ENCODE data around the gene THSD4. TPM values are rescaled to one million over a fixed set of nuclear protein-coding genes. Genes with fewer than 3 reads are reported as not detected.

The THSD4 gene
- total and polyA plus RNA-seq, 2 of the 8 experiments (the other 6 are each of a cell fraction or from before 2014, with no cell fraction given), result 2.5 to 6.2 TPM

DNA sequence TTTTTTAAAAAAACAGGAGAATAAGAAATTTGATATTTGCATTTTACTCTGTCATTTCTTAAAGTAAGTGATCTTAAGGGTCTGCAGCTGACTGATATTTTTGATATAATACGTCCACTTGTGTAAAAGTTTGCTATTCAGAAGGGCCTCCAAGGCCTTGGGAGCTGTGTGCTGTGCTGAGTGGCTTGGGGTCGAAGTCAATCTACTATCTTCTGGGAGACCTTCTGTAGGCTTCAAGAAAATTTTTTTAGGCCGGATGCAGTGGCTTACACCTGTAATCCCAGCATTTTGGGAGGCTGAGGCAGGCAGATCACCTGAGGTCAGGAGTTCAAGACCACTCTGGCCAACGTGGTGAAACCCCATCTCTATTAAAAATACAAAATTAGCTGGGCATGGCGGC is 26.3 kb downstream of the THSD4 start:
- H2BK12ac ChIP-seq (ENCODE audit: low read depth, low read length), result no peak overlapping the region
- H3K79me2 ChIP-seq (ENCODE audit: control insufficient read depth in 1 of 2, insufficient read depth in 2 of 2, low read length in 2 of 2), result no peaks in the 10 kb centered on the region
- no peaks in the 10 kb centered on the region for H3K36me3 ChIP-seq (ENCODE audit: control insufficient read depth in 2 of 4, insufficient read depth in 4 of 4, low read length in 3 of 4)
- H3K9me3 ChIP-seq (ENCODE audit: insufficient read depth in 2 of 2, low read depth in 1 of 2, low read length in 1 of 2), result no peaks in the 10 kb centered on the region
- no peaks in the 10 kb centered on the region for H3K27me3 ChIP-seq (replicated peaks in 1 of 4; ENCODE audit: control insufficient read depth in 3 of 4, extremely low read depth in 1 of 4, insufficient read depth in 3 of 4, low read length in 3 of 4)
- no peaks in the 10 kb centered on the region for H4K20me1 ChIP-seq (replicated peaks in 1 of 2; ENCODE audit: control insufficient read depth in 1 of 2, insufficient read depth in 2 of 2, low read length in 2 of 2)
- H4K91ac ChIP-seq (replicated peaks; ENCODE audit: insufficient read length, low read length), result no peak overlapping the region
- H4K5ac ChIP-seq (ENCODE audit: insufficient read length, low read depth, low read length), result no peak overlapping the region
- H2BK15ac ChIP-seq (ENCODE audit: low read length), result no peak overlapping the region
- H3K4ac ChIP-seq (replicated peaks; ENCODE audit: insufficient read length, low read depth, low read length), result no peak overlapping the region
- H3K56ac ChIP-seq (replicated peaks; ENCODE audit: insufficient read length, low read depth, low read length), result no peak overlapping the region
- H3K79me1 ChIP-seq (ENCODE audit: low read depth, low read length), result no peaks in the 10 kb centered on the region
- no peak for FAIRE-seq
- H3K23me2 ChIP-seq (ENCODE audit: low read depth, low read length), result no peaks in the 10 kb centered on the region
- no peak overlapping the region for H3K23ac ChIP-seq (ENCODE audit: insufficient read length)
- peaks cover 0 to 5% (median 1%) of the 10 kb centered on the region in 4 experiments; a peak in 4 of 7 replicates for H3K4me1 ChIP-seq (replicated peaks in 1 of 4; ENCODE audit: control insufficient read depth in 3 of 4, insufficient read depth in 4 of 4, low read length in 3 of 4)
- H3K18ac ChIP-seq (ENCODE audit: extremely low read depth, low read length), result no peak overlapping the region
- H3K9ac ChIP-seq (replicated peaks in 1 of 4; ENCODE audit: extremely low read depth in 1 of 4, low read depth in 3 of 4, low read length in 3 of 4), result no peak overlapping the region
- H2AFZ ChIP-seq (ENCODE audit: low read length), result no peak overlapping the region
- H3K27ac ChIP-seq (ENCODE audit: low read depth, low read length), result no peak overlapping the region
- H3K14ac ChIP-seq (ENCODE audit: insufficient read length), result no peak overlapping the region
- H2BK120ac ChIP-seq (replicated peaks; ENCODE audit: low read depth, low read length), result no peak overlapping the region
- H3K4me3 ChIP-seq (ENCODE audit: extremely low read depth in 1 of 4, insufficient read depth in 2 of 4, low read depth in 3 of 4, low read length in 4 of 4), result no peak overlapping the region
- H3K4me2 ChIP-seq (ENCODE audit: insufficient read depth in 1 of 2, low read depth in 2 of 2, low read length in 2 of 2), result no peak overlapping the region
- no peak overlapping the region for H2BK20ac ChIP-seq (ENCODE audit: low read length)
- CTCF ChIA-PET (ENCODE audit: partially characterized antibody), result interaction anchor here (1.2 to 1.4 kb wide), 2 partner anchors 25 to 344 kb away, joined by 3 read pairs; no protein-coding TSS in a partner anchor
- DNase-seq (ENCODE audit: low read depth in 1 of 2, low spot score in 2 of 2), result no peak
- no peak overlapping the region for H2AK5ac ChIP-seq (ENCODE audit: low read depth, low read length)
- POLR2A ChIA-PET (ENCODE audit: partially characterized antibody), result no interaction called here
- 89% methylated on average over 5 of the region's 5 CpGs; no CpG with 5 or more reads in 1 of the 2 experiments for WGBS, 2 experiments (ENCODE audit: extremely low coverage in 1 of 2, insufficient coverage in 1 of 2, insufficient read length in 1 of 2, insufficient replicate concordance in 2 of 2, low coverage in 1 of 2, low lambda C conversion rate in 2 of 2, missing lambda C conversion rate in 1 of 2)
- H4K8ac ChIP-seq (ENCODE audit: extremely low read depth, insufficient read depth, low read length), result no peak overlapping the region
- H2BK5ac ChIP-seq (ENCODE audit: low read depth, low read length), result no peak overlapping the region
- TF ChIP-seq TEAD4 (IDR thresholded peaks at IDR 0.05; ENCODE audit: low read depth, low read length) (no peak), POU5F1 (IDR thresholded peaks at IDR 0.05; ENCODE audit: low read depth, low read length) (no peak), KDM5A (IDR thresholded peaks at IDR 0.05; ENCODE audit: low read length) (no peak), NANOG (IDR thresholded peaks at IDR 0.05; ENCODE audit: insufficient read depth, low read depth, low read length, poor library complexity, severe bottlenecking) (no peak), JUN (IDR thresholded peaks at IDR 0.05; ENCODE audit: low read depth, low read length) (no peak), EP300 (IDR thresholded peaks at IDR 0.05; ENCODE audit: borderline replicate concordance in 1 of 2, low read depth in 2 of 2, low read length in 2 of 2) (no peak), RNF2 (IDR thresholded peaks at IDR 0.05; ENCODE audit: borderline replicate concordance, low read depth, low read length, missing control alignments, poor library complexity, severe bottlenecking) (no peak), GABPA (IDR thresholded peaks at IDR 0.05; ENCODE audit: borderline replicate concordance, insufficient read depth, low read length) (no peak), KDM1A (IDR thresholded peaks at IDR 0.05; ENCODE audit: borderline replicate concordance, low read length) (no peak), SIX5 (IDR thresholded peaks at IDR 0.05; ENCODE audit: low read depth, low read length) (no peak), CHD1 (IDR thresholded peaks at IDR 0.05; ENCODE audit: low read depth, low read length) (no peak), JUND (IDR thresholded peaks at IDR 0.05; ENCODE audit: low read length) (no peak), TBP (IDR thresholded peaks at IDR 0.05; ENCODE audit: low read depth, low read length) (no peak), SRF (IDR thresholded peaks at IDR 0.05; ENCODE audit: low read depth, low read length) (no peak)
- TF ChIP-seq, protein P1, sequence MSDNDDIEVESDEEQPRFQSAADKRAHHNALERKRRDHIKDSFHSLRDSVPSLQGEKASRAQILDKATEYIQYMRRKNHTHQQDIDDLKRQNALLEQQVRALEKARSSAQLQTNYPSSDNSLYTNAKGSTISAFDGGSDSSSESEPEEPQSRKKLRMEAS (IDR thresholded peaks at IDR 0.05), result no peak

All from H1 (cell line).